GM15510 (cell line): Measurements from ENCODE around the gene RELB.
A peak's percentile ranks its signal among the peaks of the same experiment; 100 is the strongest.

ENCODE experiments used
- POLR2A ChIP-seq: IDR thresholded peaks from 3 replicates; pipeline ENCODE4 v1.6.1; 2011; ENCODE audit warnings: borderline replicate concordance; ENCODE audit not compliant: insufficient read length; ENCODE audit errors: extremely low read depth

RELB gene

GRCh38 chr19:45003485-45003884 is 2.2 kb downstream of the RELB start:
- no peak for TF ChIP-seq POLR2A

- no peak for TF ChIP-seq POLR2A
These were observed 4.5 kb downstream of the RELB start for GRCh38 chr19:45005787-45006186.

- TF ChIP-seq POLR2A = no peak
These were observed 7.3 kb downstream of the RELB start for GRCh38 chr19:45008552-45008951.

- no peak for TF ChIP-seq POLR2A
These were observed 8.5 kb downstream of the RELB start for GRCh38 chr19:45009625-45010255.

- no peak for TF ChIP-seq POLR2A
These were observed 9.0 kb downstream of the RELB start for GRCh38 chr19:45010306-45010705.

GRCh38 chr19:45011959-45012358 is 10.7 kb downstream of the RELB start:
- TF ChIP-seq POLR2A = no peak

GRCh38 chr19:45016388-45017314 is 15.4 kb downstream of the RELB start:
- TF ChIP-seq POLR2A = peak; percentile 19

GRCh38 chr19:45019187-45019586 is 17.9 kb downstream of the RELB start:
- TF ChIP-seq POLR2A = no peak

- no peak for TF ChIP-seq POLR2A
These were observed 18.8 kb downstream of the RELB start for GRCh38 chr19:45020071-45020470.

GRCh38 chr19:45021971-45022370 is 20.7 kb downstream of the RELB start:
- TF ChIP-seq POLR2A = no peak

- no peak for TF ChIP-seq POLR2A
These were observed 21.8 kb downstream of the RELB start for GRCh38 chr19:45023048-45023447.

GRCh38 chr19:45025264-45025663 is 24.0 kb downstream of the RELB start:
- no peak for TF ChIP-seq POLR2A

GRCh38 chr19:45027371-45027770 is 26.1 kb downstream of the RELB start:
- no peak for TF ChIP-seq POLR2A

GRCh38 chr19:45030825-45031224 is 29.6 kb downstream of the RELB start:
- no peak for TF ChIP-seq POLR2A

- no peak for TF ChIP-seq POLR2A
These were observed 31.2 kb downstream of the RELB start for GRCh38 chr19:45032421-45032820.

- no peak for TF ChIP-seq POLR2A
These were observed 34.5 kb downstream of the RELB start for GRCh38 chr19:45035755-45036154.

GRCh38 chr19:45037393-45038169 is 36.3 kb downstream of the RELB start:
- no peak for TF ChIP-seq POLR2A
